GM12874 (cell line): ENCODE data around the gene FSTL1.

Source experiments
- CTCF ChIP-seq: IDR thresholded peaks from 2 replicates; pipeline ENCODE4 v1.5.1; 2011; ENCODE audit warnings: low read depth, mild to moderate bottlenecking, control low read depth, low read length, moderate library complexity; ENCODE audit not compliant: insufficient read depth

Gene FSTL1

DNA sequence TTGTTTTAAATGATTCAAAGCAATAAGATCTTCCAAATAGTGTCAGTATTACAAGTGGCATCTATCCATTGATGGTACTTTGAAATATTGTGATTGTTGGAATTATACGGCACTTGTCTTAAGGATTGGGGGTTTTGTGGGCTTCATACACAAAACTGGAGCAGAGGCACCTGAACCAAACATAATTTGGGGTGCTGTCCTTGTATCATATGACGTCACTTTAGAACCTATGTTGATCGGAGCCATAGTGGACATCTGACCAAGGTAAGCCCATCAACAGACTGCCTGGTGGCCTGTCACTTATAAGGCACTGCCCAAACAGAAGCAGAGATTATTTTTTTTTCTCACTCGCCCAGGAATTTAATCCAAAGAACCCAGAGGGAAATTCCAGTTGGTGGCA, 98.8 kb downstream of the FSTL1 start:
- no peak for TF ChIP-seq CTCF

DNA sequence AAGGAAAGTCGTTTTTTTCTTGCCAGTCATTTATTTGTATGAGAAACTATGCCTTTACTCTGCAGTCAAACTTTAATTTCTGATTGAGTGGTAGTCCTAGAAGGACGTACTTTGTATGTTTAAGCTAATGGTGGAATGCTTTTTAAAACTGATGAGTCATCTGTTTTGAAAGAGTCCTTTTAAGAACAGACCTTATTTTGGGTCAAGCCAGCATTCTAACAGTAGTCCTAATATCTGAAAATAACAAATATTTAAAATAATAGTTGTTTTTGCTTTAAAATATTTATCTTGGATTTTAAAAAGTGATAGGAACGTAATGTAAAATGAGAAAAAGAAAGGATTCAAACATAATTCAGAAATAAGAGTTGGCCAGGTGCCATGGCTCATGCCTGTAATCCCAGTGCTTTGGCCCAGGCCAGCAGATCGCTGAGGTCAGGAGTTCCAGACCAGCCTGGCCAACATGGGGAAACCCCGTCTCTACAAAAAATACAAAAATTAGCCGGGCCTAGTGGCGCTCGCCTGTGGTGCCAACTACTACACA, 100.3 kb downstream of the FSTL1 start:
- no peak for TF ChIP-seq CTCF

DNA sequence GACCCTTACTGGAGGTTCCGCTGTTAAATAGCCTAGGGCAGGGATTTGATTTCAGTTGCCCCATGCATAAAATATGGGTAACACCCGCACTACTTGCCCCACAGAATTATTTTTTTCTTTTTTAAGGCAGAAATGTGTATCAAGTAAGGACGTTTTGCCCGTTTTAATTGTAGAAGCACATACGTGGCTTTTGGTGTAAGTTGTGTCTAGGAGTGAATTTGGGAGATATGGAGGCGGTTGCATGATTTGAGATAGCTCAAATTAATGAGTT, 101.0 kb downstream of the FSTL1 start:
- no peak for TF ChIP-seq CTCF

GRCh38 chr3:120348991-120349854, 101.6 kb downstream of the FSTL1 start, which contains the start of gene LRRC58:
LRRC58 (minus strand) TSS chr3:120349354; CDS start chr3:120349243, 111 bp downstream.
- peak; percentile 33; the same call in 1 of the 2 replicates for TF ChIP-seq CTCF

DNA sequence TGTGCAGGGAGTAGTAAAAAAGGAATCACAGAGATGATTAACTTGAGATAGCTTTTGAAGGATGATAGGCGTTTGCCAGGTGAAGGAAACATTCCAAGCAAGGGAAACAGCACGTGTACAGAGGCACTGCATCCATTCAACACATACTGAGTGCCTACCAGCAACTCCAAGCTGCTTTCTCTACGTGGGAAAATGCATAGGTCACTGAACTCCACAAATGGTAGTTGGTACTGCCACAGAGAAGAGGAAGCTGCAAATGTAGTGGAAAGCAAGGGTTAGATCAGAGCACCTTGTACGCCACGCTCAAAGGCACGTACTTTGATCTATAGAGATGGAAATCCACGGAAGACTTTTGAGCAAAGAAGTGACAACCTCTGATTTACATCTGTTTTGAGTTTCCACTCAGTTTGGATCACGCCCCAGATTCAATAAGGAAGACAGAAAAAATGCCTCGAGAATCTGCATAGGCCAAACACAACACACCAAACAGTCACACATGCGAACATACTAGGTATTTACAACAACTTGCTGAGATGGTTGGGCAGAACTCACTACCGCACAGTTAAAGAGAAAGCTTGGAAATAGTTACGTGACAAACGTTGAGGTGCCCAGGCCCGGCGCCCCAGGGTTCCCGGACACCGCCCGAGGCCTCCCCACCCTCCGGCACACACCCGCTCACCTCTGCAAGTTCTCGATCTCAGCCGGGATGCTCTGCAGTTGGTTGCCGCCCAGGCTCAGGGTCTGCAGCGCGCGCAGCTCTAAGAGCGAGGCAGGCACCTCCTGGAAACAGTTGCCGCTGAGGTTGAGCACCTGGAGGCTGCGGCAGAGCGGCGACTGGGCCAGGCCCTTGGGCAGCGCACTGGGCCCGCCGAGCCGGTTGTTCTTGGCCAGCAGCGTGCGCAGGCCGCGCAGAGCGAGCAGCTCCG, 102.5 kb downstream of the FSTL1 start:
- no peak for TF ChIP-seq CTCF

- TF ChIP-seq CTCF = no peak
Measured at GRCh38 chr3:120344349-120344748, 106.4 kb downstream of the FSTL1 start.
